Effector memory CD8-positive, alpha-beta T cell (primary cell): Measurements from ENCODE around the gene STAB1.

Experiments
- ATAC-seq: fragments of 150-1000 bp; cut with Tn5 transposase; replicated peaks from 2 replicates; pipeline ENCODE4 v1.10.0; 2021; ENCODE audit warnings: mild to moderate bottlenecking, moderate library complexity
- DNase-seq, 3 experiments: peaks; one replicate each; pipeline ENCODE4 v3.0.0; 2021
- H3K27ac Mint-ChIP-seq, 2 donors: one replicate each; pipeline ENCODE4 v1.8.0; 2022; ENCODE audit warnings: mild to moderate bottlenecking in 2 of 2, mixed read lengths in 2 of 2, moderate library complexity in 2 of 2
- H3K27me3 Mint-ChIP-seq, 2 donors: one replicate each; pipeline ENCODE4 v1.8.0; 2022; ENCODE audit warnings: mixed read lengths in 2 of 2
- H3K36me3 Mint-ChIP-seq: one replicate; pipeline ENCODE4 v1.8.0; 2022; ENCODE audit warnings: mild to moderate bottlenecking, moderate library complexity, mixed read lengths; ENCODE audit not compliant: insufficient read depth
- H3K4me1 Mint-ChIP-seq, 2 donors: one replicate each; pipeline ENCODE4 v1.8.0; 2022; ENCODE audit warnings: low read depth in 2 of 2, mixed read lengths in 2 of 2
- H3K4me3 Mint-ChIP-seq, 2 donors: one replicate each; pipeline ENCODE4 v1.8.0; 2022; ENCODE audit warnings: mild to moderate bottlenecking in 2 of 2, mixed read lengths in 2 of 2, moderate library complexity in 2 of 2
- H3K9me3 Mint-ChIP-seq, 2 donors: one replicate each; pipeline ENCODE4 v1.8.0; 2022; ENCODE audit warnings: mixed read lengths in 2 of 2

Gene STAB1

DNA sequence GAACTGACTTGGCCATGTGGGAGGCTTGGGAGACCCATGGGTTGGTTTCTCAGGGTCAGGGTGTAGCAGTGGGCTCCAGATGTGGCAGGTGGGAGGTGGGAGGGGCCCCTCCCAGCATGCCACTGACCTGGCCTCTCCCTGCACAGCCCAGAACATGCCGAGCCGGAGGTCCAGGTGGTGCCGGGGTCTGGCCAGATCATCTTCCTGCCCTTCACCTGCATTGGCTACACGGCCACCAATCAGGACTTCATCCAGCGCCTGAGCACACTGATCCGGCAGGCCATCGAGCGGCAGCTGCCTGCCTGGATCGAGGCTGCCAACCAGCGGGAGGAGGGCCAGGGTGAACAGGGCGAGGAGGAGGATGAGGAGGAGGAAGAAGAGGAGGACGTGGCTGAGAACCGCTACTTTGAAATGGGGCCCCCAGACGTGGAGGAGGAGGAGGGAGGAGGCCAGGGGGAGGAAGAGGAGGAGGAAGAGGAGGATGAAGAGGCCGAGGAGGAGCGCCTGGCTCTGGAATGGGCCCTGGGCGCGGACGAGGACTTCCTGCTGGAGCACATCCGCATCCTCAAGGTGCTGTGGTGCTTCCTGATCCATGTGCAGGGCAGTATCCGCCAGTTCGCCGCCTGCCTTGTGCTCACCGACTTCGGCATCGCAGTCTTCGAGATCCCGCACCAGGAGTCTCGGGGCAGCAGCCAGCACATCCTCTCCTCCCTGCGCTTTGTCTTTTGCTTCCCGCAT is 7.9 kb upstream of the STAB1 start:
- no peaks in the 10 kb centered on the region for H3K9me3 Mint-ChIP-seq
- no peak overlapping the region for H3K27ac Mint-ChIP-seq
- DNase-seq, result no peak
- peak overlapping the region in 1 of 2 donors; percentile 21 for H3K4me3 Mint-ChIP-seq
- H3K4me1 Mint-ChIP-seq, result peaks cover 0 to 9% of the 10 kb centered on the region in 2 donors
- peaks cover 45% of the 10 kb centered on the region for H3K36me3 Mint-ChIP-seq
- no peaks in the 10 kb centered on the region for H3K27me3 Mint-ChIP-seq
- no peak for ATAC-seq

DNA sequence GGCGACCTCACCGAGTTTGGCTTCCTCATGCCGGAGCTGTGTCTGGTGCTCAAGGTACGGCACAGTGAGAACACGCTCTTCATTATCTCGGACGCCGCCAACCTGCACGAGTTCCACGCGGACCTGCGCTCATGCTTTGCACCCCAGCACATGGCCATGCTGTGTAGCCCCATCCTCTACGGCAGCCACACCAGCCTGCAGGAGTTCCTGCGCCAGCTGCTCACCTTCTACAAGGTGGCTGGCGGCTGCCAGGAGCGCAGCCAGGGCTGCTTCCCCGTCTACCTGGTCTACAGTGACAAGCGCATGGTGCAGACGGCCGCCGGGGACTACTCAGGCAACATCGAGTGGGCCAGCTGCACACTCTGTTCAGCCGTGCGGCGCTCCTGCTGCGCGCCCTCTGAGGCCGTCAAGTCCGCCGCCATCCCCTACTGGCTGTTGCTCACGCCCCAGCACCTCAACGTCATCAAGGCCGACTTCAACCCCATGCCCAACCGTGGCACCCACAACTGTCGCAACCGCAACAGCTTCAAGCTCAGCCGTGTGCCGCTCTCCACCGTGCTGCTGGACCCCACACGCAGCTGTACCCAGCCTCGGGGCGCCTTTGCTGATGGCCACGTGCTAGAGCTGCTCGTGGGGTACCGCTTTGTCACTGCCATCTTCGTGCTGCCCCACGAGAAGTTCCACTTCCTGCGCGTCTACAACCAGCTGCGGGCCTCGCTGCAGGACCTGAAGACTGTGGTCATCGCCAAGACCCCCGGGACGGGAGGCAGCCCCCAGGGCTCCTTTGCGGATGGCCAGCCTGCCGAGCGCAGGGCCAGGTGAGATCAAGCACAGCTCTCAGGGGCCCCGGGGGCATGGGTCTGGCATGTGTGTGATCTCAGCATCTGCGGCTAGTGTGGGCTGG is 7.1 kb upstream of the STAB1 start:
- Mint-ChIP-seq H3K4me3 (peak overlapping the region in 1 of 2 donors; percentile 21), H3K27me3 (no peaks in the 10 kb centered on the region), H3K27ac (peak overlapping the region in 1 of 2 donors; percentile 79), H3K4me1 (peaks cover 3 to 9% of the 10 kb centered on the region in 2 donors), H3K36me3 (peaks cover 45% of the 10 kb centered on the region), H3K9me3 (no peaks in the 10 kb centered on the region)
- ATAC-seq (no peak), DNase-seq (no peak)

DNA sequence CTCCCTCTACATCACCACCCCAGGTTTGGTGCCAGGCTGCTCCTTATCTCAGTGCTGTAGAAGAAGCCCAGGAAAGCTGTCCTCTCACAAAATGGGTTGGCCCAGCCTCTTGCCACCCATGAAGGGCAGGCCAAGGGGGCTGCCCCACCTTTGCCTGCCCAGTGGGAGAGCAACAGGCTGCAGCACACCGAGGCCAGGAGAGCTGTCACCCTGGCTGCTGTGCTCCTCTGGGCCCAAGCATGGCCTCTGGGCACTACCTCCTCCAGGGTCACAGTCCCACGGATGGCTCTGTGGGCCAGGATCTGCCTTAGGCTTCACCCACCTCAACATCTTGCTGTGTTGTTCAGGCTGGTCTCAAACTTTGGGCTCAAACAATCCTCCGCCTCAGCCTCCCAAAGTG is 6.4 kb upstream of the STAB1 start:
- DNase-seq, result no peak
- ATAC-seq, result no peak
- Mint-ChIP-seq H3K4me1 (peaks cover 3 to 9% of the 10 kb centered on the region in 2 donors), H3K36me3 (peaks cover 46% of the 10 kb centered on the region), H3K27me3 (no peaks in the 10 kb centered on the region), H3K4me3 (no peak overlapping the region), H3K27ac (peak overlapping the region in 1 of 2 donors; percentile 79), H3K9me3 (no peaks in the 10 kb centered on the region)

DNA sequence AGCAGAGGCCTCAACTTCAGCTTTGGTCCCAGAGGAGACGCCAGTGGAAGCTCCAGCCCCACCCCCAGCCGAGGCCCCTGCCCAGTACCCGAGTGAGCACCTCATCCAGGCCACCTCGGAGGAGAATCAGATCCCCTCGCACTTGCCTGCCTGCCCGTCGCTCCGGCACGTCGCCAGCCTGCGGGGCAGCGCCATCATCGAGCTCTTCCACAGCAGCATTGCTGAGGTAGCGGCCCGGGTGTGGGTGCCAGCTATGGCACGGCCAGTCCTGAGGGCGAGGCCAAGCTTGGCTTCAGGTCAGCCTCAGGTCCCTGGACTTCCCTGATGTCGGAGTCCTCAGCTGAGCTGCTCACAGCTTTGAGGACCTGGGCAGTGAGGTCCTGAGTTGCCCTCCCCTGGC is 5.7 kb upstream of the STAB1 start:
- Mint-ChIP-seq H3K27ac (no peak overlapping the region), H3K27me3 (no peaks in the 10 kb centered on the region), H3K9me3 (no peaks in the 10 kb centered on the region), H3K4me3 (no peak overlapping the region), H3K36me3 (peaks cover 49% of the 10 kb centered on the region), H3K4me1 (peaks cover 7 to 11% of the 10 kb centered on the region in 2 donors)
- ATAC-seq (no peak), DNase-seq (no peak)

DNA sequence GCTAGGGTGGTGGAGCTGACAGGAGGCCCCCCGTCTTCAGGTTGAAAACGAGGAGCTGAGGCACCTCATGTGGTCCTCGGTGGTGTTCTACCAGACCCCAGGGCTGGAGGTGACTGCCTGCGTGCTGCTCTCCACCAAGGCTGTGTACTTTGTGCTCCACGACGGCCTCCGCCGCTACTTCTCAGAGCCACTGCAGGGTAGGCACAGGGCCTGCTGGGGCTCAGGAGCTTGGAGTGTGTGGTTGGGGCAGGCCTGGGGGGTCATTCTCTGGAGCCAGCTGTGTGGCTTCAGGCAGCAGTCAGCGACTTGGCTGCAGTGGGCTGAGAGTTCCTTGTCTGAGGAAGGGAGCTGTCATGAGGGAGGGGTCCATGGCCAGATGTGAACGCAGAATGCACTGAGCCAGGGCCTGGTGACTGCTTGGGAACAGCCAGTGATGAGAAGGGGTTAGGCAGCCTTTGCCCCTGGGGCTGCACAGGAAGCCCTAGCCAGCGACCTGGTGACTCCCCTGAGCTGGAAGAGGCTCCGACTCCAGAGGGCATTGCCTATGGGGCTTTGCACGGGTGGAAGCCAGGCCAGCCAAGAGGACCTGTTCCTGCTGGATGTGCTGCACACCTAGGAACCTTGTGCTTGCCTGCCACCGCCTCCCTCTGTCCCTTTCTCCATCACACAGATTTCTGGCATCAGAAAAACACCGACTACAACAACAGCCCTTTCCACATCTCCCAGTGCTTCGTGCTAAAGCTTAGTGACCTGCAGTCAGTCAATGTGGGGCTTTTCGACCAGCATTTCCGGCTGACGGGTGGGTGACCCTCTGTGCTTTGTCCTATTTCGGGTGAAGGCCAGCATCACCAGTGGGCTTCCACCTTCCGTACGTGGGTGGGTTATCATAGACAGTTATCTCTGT is 4.9 kb upstream of the STAB1 start:
- DNase-seq (no peak), ATAC-seq (no peak)
- peaks cover 7 to 11% of the 10 kb centered on the region in 2 donors for H3K4me1 Mint-ChIP-seq
- H3K27me3 Mint-ChIP-seq, result no peaks in the 10 kb centered on the region
- no peak overlapping the region for H3K4me3 Mint-ChIP-seq
- H3K27ac Mint-ChIP-seq, result peak overlapping the region in 1 of 2 donors; percentile 86
- peaks cover 51% of the 10 kb centered on the region for H3K36me3 Mint-ChIP-seq
- no peaks in the 10 kb centered on the region for H3K9me3 Mint-ChIP-seq

DNA sequence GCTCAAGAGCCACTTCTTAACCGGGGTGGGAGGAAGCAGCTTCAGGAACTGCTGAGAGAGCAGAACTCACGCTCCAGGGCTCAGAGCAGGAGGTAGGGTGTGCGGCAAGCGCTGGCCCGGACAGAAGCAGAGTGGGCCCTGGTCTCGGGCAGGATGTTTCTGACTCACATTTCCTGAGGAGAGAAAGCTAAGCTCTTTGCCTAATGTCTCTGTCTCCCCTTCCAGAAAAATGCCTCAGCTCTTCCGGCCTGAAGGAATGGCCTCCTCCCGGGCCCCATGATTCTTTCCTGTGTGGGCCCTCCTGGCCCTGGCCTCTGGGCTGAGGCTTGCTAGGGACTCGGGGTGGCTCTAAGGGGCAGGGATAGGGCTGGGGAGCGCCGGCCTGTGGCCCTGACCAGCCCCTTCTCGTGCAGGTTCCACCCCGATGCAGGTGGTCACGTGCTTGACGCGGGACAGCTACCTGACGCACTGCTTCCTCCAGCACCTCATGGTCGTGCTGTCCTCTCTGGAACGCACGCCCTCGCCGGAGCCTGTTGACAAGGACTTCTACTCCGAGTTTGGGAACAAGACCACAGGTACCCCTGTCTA is 4.1 kb upstream of the STAB1 start:
- DNase-seq (no peak), ATAC-seq (peak; percentile 56)
- Mint-ChIP-seq H3K27me3 (no peaks in the 10 kb centered on the region), H3K36me3 (peaks cover 51% of the 10 kb centered on the region), H3K9me3 (no peaks in the 10 kb centered on the region), H3K27ac (peak overlapping the region in 1 of 2 donors; percentile 86), H3K4me1 (peaks cover 7 to 9% of the 10 kb centered on the region in 2 donors), H3K4me3 (peak overlapping the region in 1 of 2 donors; percentile 36)

DNA sequence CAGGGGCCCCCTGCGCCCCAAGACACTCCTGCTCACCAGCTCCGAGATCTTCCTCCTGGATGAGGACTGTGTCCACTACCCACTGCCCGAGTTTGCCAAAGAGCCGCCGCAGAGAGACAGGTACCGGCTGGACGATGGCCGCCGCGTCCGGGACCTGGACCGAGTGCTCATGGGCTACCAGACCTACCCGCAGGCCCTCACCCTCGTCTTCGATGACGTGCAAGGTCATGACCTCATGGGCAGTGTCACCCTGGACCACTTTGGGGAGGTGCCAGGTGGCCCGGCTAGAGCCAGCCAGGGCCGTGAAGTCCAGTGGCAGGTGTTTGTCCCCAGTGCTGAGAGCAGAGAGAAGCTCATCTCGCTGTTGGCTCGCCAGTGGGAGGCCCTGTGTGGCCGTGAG is 3.1 kb upstream of the STAB1 start:
- Mint-ChIP-seq H3K9me3 (no peaks in the 10 kb centered on the region), H3K27ac (peak overlapping the region in 1 of 2 donors; percentile 86), H3K36me3 (peaks cover 46% of the 10 kb centered on the region), H3K4me3 (no peak overlapping the region), H3K4me1 (peaks cover 7 to 9% of the 10 kb centered on the region in 2 donors), H3K27me3 (no peaks in the 10 kb centered on the region)
- DNase-seq (no peak), ATAC-seq (no peak)

DNA sequence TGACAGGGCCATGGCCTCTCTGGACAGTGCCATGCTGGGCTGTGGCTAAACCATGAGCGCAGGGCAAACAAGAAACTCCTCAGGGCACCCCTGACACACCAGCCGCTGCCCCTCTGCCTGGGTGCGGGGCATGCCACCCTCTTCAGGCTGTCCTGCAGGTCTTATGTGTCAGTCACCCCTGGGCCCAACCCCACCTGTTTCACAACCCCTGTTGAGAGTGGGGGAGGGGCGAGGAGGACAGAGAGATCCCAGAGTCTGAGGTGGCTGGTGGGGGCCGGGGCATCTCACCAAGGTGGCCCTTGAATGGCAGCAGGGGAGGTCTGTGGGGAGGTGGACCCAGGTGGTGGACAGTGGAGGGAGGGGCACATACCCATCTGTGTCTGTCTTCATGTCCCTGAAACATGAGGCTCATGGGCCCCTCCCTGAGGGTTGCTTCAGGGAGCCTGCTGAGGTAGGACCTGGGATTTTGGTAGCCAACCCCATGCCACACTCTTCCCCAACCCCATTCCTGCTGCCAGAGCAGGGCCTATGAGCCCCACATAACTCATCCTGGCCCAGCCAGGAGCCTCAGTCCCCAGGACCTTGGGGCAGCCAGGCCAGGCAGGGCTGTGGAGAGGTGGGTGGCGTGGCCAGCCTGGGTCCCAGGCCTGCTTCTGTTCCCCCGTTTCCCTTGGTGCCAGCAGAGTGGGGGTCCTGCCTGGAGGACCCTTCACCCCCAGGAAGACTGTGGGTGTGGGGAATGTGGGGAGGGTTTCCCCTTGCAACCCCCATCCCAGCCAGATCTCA is 1.7 kb upstream of the STAB1 start:
- no peak overlapping the region for H3K4me3 Mint-ChIP-seq
- H3K4me1 Mint-ChIP-seq, result peaks cover 7 to 9% of the 10 kb centered on the region in 2 donors
- no peak for ATAC-seq
- peaks cover 36% of the 10 kb centered on the region for H3K36me3 Mint-ChIP-seq
- no peaks in the 10 kb centered on the region for H3K9me3 Mint-ChIP-seq
- DNase-seq, result no peak
- H3K27me3 Mint-ChIP-seq, result no peaks in the 10 kb centered on the region
- no peak overlapping the region for H3K27ac Mint-ChIP-seq

DNA sequence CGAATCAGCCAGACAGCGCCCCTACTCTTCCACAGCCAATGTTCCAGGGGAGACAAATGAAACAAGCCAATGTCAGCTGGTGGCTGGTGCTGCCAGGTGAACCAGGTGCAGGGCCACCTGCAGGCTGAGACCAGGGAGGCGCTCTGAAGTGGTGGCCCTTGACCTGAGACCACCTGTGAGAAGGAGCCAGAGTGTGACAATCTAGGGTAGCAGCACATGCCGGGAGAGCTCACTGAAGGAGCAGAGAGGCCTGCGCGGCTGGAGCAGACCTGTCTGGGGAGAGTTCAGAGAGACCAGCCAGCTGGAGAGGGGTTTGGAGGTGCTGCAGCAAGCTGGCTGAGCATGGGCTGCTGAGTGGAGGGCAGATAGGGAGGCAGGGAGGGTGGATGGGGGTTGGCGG is 693 bp upstream of the STAB1 start:
- Mint-ChIP-seq H3K9me3 (no peaks in the 10 kb centered on the region), H3K4me1 (peaks cover 7 to 9% of the 10 kb centered on the region in 2 donors), H3K27me3 (no peaks in the 10 kb centered on the region), H3K27ac (peak overlapping the region in 1 of 2 donors; percentile 80), H3K36me3 (peaks cover 27% of the 10 kb centered on the region), H3K4me3 (peak overlapping the region in 1 of 2 donors; percentile 26)
- no peak for ATAC-seq
- DNase-seq, result no peak

DNA sequence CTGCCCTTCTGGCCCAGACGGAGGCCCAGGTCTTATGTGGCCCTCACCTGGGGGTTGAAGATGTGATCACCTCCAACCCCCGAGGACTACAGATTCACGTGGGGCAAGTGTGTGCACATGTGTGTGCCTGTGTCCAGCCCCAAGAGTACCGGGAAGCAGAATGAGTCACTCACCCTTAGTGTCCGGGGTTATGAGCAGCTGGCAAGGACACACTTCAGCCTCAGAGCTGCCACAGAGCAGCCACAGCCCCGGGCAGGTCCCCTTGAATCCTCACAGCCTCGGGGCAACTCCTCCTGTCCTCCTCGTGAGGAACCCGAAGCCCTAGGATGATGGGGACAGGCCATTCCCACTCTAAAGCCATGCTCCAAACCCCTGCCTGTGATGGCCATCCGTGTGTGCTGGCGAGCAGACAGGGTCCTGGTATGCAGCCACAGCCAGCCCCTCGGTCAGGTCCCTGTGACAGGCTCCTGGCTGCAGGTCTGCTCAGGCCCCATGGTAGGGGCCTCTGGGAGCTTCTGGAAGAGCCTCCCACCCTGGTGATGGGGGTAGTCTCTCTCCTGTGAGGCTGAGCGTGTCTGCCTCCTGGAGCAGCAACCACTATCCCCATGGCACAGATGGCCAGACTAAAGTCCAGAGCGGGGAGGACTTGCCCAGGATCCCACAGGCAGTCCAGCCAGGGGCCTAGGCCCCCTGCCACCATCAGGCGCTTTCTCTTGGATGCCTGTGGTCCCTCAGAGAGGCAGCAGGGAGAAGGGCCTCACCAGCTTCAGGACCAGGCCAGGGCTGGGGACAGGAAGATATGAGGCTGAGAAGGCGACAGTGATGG is 852 bp downstream of the STAB1 start:
- H3K4me1 Mint-ChIP-seq, result peaks cover 4 to 7% of the 10 kb centered on the region in 2 donors
- no peak for ATAC-seq
- peaks cover 21% of the 10 kb centered on the region for H3K36me3 Mint-ChIP-seq
- H3K27me3 Mint-ChIP-seq, result no peaks in the 10 kb centered on the region
- no peaks in the 10 kb centered on the region for H3K9me3 Mint-ChIP-seq
- H3K4me3 Mint-ChIP-seq, result no peak overlapping the region
- no peak overlapping the region for H3K27ac Mint-ChIP-seq
- DNase-seq, result no peak

DNA sequence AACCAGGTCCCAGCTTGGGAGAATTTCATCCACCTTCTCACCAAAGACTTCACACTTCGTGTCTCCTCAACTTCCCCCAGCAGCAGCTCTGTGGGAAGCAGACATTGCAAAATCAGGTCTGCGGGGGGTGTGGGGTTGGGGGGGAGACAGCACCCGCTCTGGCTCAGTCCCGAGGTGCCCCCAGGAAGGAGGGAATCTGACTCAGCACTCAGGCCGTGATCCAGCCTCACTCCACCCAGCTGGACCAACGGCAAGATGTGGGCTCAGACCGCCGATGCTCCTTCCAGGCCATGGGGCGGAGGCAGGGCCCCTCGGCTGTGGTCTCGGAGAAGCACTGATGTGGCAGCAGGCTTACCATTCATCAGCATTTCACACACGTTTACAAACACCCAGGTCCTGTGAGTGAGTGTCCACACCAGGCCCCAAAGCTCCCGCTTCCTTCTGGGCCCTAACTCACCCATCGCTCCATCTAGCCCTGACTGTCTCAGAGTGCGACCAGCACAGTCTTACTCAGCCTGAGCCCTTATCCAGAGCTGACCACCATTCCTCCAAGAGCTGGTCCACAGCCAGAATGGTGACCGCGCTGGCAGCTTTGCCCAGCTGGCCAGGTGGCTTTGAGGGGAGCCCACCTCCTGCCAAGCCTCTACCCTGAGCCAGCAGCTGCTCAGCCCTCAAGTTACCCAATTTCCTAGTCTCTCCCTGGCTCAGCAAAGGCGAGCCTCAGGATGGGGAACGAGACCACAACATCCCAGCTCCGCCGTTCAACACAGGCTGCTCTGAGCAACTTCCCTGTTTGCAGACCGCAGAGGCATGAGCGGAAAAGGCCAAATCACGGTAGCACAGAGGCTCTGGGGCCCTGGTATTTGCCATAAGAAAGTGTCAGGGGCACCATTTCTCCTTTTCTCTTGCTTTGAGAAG is 3.3 kb downstream of the STAB1 start:
- no peaks in the 10 kb centered on the region for H3K9me3 Mint-ChIP-seq
- H3K27ac Mint-ChIP-seq, result no peak overlapping the region
- no peaks in the 10 kb centered on the region for H3K27me3 Mint-ChIP-seq
- peak; percentile 51 for ATAC-seq
- H3K4me3 Mint-ChIP-seq, result no peak overlapping the region
- H3K4me1 Mint-ChIP-seq, result peaks cover 4% of the 10 kb centered on the region in 2 donors
- H3K36me3 Mint-ChIP-seq, result peaks cover 8% of the 10 kb centered on the region
- DNase-seq, result no peak
